Hypothalamus (tissue), 51 donors: ENCODE measurements around the gene DCST2.

Source experiments
- DNase-seq, 51 donors: peaks; one replicate each; lab custom pipeline; 2025; lab: John Stamatoyannopoulos, UW

DCST2 gene

DNA sequence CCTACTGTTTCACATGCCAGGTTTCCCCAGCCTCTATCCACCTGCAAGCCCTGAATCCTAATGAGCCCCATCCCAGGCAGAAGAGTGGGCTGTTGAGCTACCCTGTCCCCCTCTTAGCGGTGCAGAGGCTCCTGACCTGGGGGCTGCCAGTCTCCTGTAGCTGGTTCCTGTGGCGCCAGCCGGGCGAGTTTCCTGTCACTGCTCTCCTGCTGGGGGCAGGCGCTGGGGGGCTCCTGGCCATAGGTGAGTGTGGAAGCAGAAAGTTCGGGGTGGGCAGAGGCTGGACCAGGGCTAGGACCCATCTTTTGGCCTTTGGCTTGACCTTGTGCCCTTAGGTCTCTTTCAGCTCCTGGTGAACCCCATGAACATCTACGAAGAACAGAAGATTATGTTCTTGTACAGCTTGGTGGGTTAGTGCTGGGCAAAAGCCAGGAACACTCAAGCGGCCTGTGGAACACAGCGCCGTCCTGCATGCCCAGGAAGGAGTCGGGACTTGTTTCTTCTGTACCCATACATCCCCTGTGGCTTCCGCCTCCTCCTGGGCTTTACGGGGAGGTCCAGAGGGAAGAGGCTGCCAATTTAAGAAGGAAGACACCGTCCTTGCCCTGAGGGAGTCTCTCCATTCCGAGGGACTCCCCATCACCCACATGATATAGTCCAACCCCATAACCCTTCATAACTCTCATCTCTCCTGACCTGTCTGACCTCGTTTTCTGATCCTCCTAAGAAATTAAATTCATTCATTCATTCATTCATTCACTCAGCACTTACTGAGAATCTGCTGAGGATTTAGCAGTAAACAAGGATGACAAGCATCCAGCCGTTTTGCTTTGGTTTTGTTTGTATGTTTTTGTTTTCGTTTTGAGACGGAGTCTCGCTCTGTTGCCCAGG is 982 bp upstream of the DCST2 start:
- no peak for DNase-seq

DNA sequence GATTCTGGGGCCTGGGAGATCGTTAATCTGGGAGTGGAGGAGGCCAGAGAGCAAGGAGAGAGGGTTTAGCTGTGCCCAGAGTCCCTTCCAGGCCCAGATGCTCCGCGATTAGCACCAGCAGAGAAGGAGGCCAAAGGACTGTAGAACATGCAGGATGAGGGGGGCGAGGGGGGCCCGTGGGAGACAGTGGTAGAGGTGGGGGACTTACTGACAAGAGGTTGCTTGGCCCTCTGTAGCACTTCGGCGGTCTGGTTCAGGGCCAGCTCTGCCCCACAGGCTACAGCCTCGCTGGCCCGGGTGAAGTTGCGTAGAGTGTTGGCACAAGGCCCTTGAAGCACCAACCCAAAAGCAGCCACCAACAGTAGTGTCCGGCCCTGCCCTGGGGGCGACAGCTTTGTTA is 695 bp downstream of the DCST2 start:
- DNase-seq: no peak

DNA sequence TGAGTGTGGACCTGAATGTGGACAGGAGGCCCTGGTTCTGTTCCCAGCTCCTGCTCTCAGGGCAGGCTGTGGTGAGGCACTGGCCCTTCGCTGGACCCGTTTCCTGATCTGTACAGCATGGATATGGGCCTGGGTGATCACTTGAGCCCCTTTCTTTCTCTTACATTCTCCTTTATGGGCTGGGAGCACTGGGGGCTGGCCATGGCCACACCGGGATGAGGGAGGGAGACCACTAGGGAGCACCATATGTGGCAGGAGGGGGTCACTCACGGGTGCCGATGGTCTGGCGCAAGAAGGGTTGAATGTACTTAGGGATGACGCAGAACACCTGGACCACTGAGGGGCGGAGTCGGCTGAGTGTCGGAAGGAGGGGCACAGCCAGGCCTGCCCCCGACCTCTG is 2.7 kb downstream of the DCST2 start:
- DNase-seq: no peak

DNA sequence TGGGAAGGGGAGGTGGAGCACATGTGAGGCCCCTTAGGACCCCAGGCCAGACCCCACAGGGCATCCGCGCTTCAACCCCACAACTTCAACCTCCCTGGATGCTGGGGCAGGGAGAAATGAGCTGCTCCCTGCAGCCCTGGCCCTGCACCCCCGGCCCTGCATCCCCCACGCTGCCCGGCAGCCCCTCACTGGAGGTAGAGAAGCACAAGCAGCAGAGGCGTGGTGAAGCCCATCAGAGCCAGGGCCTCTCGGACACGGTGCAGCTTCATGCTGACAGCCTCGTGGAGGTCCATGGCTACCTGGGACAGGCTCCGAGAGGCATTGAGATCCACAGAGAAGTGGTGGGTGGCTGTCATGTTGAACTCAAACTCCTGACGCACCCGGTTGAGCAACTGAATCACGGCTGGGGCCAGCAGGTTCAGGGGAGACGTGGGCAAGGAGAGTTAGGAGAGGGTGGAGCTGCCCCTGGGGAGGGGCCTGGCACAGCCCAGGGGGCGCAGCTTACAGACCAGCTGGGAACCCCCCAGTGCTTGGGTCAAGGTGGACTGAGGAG is 3.3 kb downstream of the DCST2 start:
- DNase-seq: no peak

DNA sequence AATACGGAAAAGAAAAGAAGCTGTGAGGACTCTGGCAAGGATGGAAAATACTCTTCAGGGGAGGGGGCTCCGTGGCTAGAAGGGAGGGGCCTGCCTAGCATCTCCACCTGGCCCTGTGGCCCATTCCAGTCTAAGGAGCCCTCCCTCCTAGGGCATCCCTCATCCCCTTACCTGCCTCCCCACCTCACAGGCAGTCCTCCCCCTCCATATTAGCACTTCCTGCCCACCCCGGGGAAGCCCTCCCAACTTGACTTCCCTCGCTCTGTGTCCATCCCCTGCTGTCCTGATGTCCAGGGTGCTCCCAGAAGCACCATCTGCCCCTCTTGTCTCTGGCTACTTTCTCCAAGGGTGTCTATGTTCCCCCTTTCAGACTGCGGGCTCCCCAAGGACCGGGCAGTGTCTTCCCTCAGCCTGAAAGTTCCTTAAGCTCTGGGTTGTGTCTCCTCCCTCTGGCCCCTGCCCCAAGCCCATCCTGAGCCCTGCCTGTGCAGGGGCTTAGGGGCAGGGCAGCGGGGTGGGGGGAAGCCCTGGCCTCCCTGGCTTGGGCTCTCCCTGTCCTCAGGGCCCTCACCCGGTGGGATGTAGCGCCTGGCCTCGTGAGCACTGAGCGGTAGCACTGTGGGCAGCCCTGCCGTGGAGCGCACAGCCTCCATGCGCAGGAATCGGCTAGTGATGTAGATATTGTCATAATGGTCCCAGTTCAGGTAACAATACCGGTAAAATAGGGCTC is 3.9 kb downstream of the DCST2 start:
- DNase-seq: no peak

DNA sequence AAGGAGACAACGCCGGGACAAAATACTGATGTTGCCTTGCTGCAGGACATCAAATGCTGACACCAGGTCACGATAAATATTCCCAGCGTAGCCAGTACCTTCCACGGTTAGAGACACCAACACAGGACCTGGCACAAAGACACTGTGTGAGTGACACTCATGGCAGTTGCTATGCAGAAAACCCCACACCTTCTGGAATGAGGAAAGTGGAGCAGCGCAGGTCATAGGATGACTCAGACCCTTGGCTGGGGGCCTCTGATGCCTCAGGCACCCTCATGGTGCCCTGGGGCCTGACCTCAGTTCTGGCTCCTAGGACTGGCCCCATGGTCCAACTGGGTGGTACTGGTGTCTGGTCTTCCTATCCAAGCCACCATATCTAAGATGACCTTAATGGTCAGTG is 7.0 kb downstream of the DCST2 start:
- DNase-seq: no peak

DNA sequence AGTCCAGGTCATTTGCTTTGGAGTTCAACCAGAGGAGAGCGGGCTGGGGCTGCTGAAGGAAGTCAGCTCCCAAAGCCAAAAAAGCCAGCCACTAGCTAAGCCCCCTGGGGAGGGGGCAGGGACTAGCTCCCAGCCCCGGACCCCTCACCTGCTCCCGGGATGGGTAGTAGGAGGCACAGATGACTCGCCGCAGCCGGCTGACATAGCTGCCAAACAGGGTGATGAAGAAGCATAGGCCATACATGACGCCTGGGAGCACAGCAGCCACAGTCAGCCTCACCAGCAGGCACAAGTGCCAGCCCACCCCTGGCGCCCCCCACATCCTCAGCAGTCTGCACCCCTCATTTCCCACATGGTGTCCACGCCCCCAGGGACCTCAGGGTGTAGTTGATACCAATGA is 7.4 kb downstream of the DCST2 start:
- DNase-seq: no peak

DNA sequence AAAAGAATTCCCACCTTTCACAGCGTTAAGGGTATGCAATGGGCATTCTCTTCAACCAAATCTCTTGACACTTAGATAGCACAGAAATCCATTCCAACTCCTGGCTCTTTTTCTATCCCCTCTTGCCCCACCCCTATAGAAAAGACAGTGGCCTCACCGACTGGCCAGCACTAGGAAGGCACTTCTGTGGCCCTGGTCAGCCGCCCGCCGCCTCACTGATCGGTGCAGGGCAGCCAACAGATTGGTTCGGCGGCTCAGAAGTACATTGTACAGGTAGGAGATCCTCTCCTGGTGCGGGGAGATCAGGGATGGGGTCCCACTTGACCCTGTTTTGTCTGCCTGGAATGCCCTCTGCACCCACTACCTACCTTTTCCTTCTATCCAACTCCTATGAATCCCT is 9.3 kb downstream of the DCST2 start:
- DNase-seq: no peak

DNA sequence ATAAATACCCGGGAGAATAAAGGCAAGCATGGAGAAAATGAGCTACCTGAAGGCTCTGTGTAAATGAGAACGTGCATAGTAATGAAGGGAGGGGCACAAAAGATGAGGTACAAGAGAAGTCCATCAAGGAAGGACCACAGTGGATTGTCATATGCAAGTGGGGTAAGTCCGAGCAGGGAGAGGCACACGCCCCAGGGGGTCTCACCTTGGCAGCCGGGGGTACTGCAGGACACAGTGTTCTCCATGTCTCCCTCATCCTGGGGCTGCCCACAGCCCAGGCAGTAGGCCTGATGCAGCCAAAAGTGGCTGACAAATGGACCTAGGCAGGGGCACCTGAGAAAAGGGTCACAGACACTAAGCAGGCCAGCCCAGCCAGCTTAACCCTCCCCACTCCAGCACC is 10.0 kb downstream of the DCST2 start:
- DNase-seq: no peak

DNA sequence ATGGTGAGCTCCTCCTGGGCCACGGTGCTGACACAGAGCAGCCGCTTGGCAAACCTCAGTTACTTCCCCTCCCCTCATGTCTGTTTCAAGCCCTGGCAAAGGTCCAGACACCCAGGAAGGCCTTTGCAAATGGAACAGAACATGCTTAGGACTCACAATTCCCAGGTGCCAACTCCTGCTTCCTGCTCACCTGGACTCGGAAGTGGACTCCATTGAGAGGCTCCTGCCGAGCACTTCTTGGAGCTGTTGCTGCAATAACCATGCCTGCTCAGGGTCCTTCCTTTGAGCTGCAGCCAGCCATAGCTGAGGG is 10.7 kb downstream of the DCST2 start:
- DNase-seq: no peak

DNA sequence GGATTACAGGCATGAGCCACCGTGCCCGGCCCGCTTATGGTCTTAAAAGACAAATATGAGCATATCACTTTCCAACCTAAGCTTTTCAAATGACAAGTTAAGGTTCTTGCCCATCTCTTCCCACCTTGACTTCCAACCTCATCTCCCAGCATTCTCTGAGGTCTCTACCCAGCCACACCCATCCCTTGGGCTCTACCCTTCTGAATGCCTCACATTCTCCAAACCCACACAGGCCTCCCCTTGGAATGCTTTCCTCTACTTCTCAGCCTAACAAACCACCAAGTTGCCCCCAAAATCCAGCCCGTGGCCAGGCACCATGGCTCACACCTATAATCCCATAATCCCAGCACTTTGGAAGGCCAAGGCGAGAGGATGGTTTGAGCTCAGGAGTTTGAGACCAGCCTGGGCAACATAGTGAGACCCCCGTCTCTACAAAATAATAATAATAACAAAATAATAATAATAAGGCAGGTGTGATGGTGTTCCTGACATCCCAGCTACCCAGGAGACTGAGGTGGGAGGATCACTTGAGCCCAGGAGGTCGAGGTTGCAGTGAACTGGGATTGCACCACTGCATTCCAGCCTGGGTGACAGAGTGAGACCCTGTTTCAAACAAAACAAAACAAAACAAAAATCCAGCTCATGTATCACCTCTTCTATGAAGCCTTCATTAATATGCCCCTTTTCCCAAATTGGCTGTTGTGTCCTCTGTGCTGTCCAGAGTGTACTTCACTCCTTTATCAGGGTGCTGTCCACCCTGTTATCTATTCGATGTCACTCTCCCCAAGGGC is 11.2 kb downstream of the DCST2 start:
- DNase-seq: no peak

DNA sequence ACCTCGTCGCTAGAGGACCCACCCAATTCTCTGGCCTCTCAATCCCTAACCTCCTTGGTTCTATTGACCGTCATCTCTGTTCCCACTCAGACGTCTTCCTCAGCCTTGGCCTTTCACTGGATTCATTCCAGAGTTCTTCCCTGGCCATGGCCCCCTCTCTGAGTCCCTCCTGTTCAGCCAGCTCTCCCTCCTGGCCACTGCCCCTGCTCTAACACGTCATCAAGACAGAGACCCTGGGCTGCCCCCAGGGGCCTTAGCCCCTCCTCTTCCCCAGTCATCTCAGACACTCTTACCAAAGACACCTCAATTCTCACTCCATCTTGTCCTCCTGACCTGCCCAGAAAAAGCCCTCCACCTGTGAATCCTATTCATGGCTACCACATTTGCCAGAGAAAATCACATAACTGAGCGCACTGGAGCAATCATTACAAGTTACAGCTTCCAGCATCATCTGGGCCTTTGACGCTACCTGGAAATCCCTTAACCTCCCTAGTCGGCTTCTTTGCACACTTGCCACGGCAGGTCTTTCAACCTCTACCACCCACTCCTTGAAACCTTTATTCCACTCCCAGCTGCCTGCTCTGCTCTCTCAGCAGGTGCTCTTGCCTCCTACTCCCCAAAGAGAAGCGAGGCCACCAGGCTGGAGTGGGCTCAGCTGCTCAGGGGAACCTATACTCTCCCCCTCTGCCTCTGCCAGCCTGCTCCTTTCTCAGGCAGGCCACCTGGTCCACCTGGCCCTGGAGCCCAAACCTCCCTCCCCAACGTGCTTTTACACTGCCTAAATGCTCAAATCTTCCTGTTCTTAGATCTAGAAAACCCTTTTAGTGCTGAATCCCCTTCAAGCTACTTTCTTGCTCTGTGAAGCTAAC is 14.0 kb downstream of the DCST2 start:
- DNase-seq: no peak

DNA sequence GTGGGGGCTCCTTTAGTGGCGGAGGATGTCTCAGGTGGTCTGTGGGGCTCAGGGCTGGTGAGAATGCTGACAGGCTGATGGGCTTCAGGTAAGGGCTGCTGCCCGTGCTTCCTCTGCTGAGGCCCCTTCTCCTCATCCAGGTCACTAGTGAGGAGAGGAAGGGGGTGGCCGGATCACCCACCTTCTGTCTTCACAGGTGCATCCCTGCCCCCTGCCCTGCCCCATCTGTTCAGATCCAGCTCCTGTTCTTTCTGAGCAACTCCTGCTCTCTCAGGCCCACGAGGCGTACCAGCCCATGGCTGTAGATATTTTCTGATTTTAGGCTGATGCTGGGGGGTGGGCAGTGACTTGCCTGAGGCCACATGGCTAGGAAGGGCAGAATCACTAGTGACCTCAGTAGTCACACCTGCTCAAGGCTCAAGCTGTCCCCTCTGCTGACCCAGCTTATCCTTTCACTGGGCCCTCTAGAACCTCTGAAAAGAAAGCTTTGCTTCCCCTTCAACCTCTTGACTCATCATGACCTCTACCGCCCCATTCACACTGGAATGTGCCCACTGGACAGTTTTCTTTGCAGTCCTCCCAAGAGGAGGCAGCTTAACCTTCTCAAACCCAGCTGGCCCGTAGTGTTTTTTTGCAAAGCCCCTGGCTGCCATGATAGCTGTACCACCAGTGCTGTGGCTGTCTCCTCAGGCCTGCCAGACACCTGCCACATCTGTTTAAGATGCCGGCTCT is 14.8 kb downstream of the DCST2 start:
- no peak for DNase-seq

DNA sequence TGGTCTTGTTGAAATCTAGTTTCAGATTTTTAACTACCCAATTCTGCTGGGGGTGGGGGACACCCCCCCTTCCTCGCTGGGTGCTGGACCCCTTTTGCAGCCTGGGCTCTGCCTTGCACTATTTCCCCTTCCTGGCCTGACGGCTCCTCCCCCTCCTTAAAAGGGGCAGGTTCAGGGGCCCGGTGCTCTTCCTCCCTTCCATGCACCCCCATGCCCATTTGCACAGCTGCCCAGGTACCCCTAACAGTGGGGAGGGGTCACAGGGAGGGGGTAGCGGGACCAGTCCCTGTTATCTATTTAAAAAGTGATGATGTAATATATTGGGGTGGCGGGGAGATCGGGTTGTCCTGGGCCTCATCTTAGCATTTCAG is 15.7 kb downstream of the DCST2 start:
- DNase-seq: no peak

DNA sequence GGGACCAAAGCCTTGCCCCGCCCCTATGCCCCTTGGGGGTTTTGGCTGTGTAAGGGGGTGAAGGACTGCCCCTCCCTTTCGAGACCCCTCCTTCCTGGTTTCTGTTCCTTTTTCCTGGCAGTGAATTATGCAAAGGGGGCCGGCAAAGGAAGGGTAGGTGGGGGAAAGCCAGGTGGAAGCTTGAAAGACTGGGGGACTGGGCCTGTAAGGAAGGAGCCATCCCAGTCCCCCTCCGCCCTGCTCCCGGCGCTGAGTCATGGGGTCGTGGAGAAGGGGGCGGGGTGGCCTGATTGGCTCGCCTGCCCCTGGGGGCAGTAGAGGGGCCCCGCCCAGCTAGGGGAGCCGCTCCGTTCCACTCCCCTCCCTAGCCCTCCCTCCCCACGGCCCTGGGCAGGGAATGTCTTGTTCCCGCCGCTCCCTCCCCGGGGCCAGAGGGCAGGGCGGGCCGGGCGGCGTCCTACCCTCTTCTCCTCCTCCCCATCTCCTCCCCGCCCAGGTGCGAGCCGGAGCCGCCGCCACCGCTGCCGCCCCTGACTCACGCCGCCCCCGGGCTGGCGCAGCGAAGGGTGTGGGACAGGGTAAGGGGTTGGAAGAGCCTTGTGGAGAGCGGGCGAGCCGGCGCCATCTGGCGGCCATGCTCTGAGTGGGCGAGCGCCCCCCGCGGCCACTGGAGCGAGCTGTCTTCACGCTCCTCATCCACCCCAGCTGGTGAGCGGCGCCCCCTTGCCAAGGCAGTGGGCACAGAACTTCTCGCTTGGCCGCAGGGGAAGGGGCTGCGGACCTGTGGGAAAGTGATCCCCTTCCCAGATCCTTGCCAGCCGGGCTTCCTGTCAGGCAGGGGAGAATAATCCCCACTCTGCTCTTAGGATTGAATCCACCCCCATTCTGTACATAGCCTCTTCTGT is 16.3 kb downstream of the DCST2 start:
- peak in 50 of 51 donors; percentile 41 to 92 (median 80) for DNase-seq

DNA sequence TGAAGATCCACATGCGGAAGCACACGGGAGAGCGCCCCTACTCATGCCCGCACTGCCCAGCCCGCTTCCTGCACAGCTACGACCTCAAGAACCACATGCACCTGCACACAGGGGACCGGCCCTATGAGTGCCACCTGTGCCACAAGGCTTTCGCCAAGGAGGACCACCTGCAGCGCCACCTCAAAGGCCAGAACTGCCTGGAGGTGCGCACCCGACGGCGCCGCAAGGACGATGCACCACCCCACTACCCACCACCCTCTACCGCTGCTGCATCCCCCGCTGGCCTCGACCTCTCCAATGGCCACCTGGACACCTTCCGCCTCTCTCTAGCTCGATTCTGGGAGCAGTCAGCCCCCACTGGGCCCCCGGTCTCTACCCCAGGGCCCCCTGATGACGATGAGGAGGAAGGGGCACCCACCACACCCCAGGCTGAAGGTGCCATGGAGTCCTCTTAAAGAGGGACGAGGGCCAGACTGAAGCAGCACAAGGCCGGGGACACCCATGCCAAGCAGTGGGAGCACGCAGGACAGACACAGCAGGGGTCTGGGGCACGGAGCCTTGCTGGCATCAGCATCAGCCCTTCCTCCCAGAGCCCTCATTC is 17.2 kb downstream of the DCST2 start:
- no peak for DNase-seq

DNA sequence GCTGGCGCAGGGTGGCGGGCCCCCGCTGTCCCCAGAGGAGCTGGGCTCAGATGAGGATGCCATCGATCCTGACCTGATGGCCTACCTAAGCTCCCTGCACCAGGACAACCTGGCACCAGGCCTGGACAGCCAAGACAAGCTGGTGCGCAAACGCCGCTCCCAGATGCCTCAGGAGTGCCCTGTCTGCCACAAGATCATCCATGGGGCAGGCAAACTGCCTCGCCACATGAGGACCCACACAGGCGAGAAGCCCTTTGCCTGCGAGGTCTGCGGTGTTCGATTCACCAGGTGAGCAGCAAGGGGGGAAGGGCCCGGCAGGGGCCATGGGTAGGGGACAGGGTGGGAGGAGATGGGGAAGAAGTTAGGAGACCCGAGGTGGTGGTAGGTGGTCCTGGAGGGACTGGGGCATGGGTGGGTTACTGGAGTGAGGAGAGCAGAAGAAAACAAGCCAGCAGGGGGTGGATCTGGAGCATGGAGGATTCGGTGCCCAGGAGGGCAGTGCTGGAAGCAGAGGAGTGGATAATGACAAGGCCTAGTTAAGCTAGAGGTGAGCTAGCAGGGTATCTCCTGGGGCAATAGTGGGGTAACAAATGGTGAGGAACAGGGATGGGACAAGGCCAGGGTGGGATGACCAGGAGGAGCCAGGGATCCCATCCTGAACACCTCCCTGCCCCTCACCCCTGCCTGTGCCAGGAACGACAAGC is 17.9 kb downstream of the DCST2 start:
- no peak for DNase-seq
